Fibroblast of pulmonary artery (primary cell): ENCODE measurements around the gene H1-8.

Source experiments
- DNase-seq: peaks from one replicate; pipeline ENCODE4 v3.0.0-alpha.2; 2010; ENCODE audit warnings: low read depth
- H3K4me3 ChIP-seq: replicated peaks from 2 replicates; pipeline ENCODE4 v1.5.1; 2011; ENCODE audit warnings: low read depth, mild to moderate bottlenecking, control low read depth, low read length, moderate library complexity
- TF ChIP-seq, protein P1 (sequence below): IDR thresholded peaks from 2 replicates; pipeline ENCODE4 v1.5.1; 2011; ENCODE audit warnings: mild to moderate bottlenecking, control low read depth, low read length, inconsistent platforms; ENCODE audit errors: missing control alignments

The H1-8 gene

GRCh38 chr3:129558081-129558771 lies 15.3 kb downstream of the H1-8 start:
- DNase-seq: no peak
- TF ChIP-seq, protein P1, sequence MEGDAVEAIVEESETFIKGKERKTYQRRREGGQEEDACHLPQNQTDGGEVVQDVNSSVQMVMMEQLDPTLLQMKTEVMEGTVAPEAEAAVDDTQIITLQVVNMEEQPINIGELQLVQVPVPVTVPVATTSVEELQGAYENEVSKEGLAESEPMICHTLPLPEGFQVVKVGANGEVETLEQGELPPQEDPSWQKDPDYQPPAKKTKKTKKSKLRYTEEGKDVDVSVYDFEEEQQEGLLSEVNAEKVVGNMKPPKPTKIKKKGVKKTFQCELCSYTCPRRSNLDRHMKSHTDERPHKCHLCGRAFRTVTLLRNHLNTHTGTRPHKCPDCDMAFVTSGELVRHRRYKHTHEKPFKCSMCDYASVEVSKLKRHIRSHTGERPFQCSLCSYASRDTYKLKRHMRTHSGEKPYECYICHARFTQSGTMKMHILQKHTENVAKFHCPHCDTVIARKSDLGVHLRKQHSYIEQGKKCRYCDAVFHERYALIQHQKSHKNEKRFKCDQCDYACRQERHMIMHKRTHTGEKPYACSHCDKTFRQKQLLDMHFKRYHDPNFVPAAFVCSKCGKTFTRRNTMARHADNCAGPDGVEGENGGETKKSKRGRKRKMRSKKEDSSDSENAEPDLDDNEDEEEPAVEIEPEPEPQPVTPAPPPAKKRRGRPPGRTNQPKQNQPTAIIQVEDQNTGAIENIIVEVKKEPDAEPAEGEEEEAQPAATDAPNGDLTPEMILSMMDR: no peak
- H3K4me3 ChIP-seq: no peak overlapping the region

- H3K4me3 ChIP-seq: no peak overlapping the region
- TF ChIP-seq, protein P1: no peak
- DNase-seq: peak; percentile 58
These were observed 16.0 kb downstream of the H1-8 start for GRCh38 chr3:129558772-129559564.

DNA sequence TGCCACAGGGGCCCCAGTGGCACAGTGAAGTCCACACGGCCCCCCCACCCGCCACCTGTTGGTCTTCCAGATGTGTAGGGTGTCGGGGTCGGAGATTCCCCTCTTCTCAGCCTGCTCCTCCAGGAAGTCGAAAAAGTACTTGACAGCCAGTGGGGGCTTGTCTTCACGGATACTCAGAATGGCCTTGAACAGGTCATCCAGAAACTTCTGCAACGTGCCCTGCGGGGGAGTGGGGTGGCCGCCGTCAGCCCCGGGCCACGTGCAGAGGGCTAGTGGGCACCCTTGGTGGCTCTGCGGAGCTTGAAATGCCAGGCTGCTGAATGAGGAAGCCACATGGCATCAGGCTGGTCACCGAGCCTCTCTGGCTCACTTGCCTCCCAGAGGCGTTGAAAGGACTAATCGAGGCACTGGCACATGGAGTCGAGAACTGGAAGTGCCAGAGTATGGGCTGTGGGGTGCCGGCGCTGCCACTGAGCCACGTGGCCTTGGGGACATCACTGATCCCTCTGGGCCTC lies 16.6 kb downstream of the H1-8 start:
- H3K4me3 ChIP-seq: no peak overlapping the region
- DNase-seq: no peak
- TF ChIP-seq, protein P1: no peak

- TF ChIP-seq, protein P1: no peak
- no peak overlapping the region for H3K4me3 ChIP-seq
- DNase-seq: peak; percentile 65
These were observed 17.4 kb downstream of the H1-8 start for GRCh38 chr3:129560269-129560787.

- DNase-seq: peak; percentile 85
- no peak overlapping the region for H3K4me3 ChIP-seq
- TF ChIP-seq, protein P1: no peak
These were observed 18.1 kb downstream of the H1-8 start for GRCh38 chr3:129560911-129561594.

GRCh38 chr3:129561619-129562248 lies 18.8 kb downstream of the H1-8 start:
- no peak overlapping the region for H3K4me3 ChIP-seq
- TF ChIP-seq, protein P1: no peak
- DNase-seq: no peak
